Left renal cortex interstitium (tissue), 4 donors: ENCODE results near the gene ASPHD2. TPM values are rescaled to one million over a fixed set of nuclear protein-coding genes. Genes with fewer than 3 reads are reported as not detected.

Experiments used
- DNase-seq, 4 donors: peaks; one replicate each; pipeline ENCODE4 v3.0.0-alpha.2; 2013; ENCODE audit warnings: low read depth in 4 of 4, low spot score in 2 of 4, missing footprints in 1 of 4
- polyA plus RNA-seq, 4 donors: library from polyadenylated mRNA; unstranded; fragments of 120-200 nt; gene quantifications; one replicate each; pipeline ENCODE4 v1.2.1, GENCODE V29; 2013; ENCODE audit not compliant: insufficient read length in 4 of 4

Gene ASPHD2
- polyA plus RNA-seq, 4 donors, result 3.9 to 4.6 (median 4.2) TPM

GRCh38 chr22:26444777-26445176, 15.7 kb downstream of the ASPHD2 start:
- no peak for DNase-seq

GRCh38 chr22:26445577-26446275, 16.7 kb downstream of the ASPHD2 start:
- no peak for DNase-seq

- DNase-seq, result no peak
Observed at GRCh38 chr22:26446808-26447515, 17.9 kb downstream of the ASPHD2 start.

- DNase-seq, result no peak
Observed at GRCh38 chr22:26447584-26448329, 18.7 kb downstream of the ASPHD2 start.

- DNase-seq, result no peak
Observed at GRCh38 chr22:26448334-26448733, 19.3 kb downstream of the ASPHD2 start.

- no peak for DNase-seq
Observed at GRCh38 chr22:26448941-26449340, 19.9 kb downstream of the ASPHD2 start.

- no peak for DNase-seq
Observed at GRCh38 chr22:26450453-26451185, 21.6 kb downstream of the ASPHD2 start.

GRCh38 chr22:26452236-26453016, 23.4 kb downstream of the ASPHD2 start:
- no peak for DNase-seq

GRCh38 chr22:26453216-26453615, 24.2 kb downstream of the ASPHD2 start:
- DNase-seq, result no peak

GRCh38 chr22:26453812-26454500, 24.9 kb downstream of the ASPHD2 start:
- no peak for DNase-seq

GRCh38 chr22:26457661-26458272, 28.7 kb downstream of the ASPHD2 start:
- no peak for DNase-seq

- DNase-seq, result no peak
Observed at GRCh38 chr22:26460202-26460601, 31.1 kb downstream of the ASPHD2 start.

- DNase-seq, result no peak
Observed at GRCh38 chr22:26461188-26461810, 32.2 kb downstream of the ASPHD2 start.

GRCh38 chr22:26462051-26462450, 33.0 kb downstream of the ASPHD2 start:
- no peak for DNase-seq

- DNase-seq, result peak in 1 of 4 donors; percentile 23
Observed at GRCh38 chr22:26462641-26463040, 33.6 kb downstream of the ASPHD2 start.

- DNase-seq, result peak in 3 of 4 donors; percentile 45 to 59 (median 51)
Observed at GRCh38 chr22:26463101-26463661, 34.1 kb downstream of the ASPHD2 start.

GRCh38 chr22:26463688-26464087, 34.6 kb downstream of the ASPHD2 start:
- no peak for DNase-seq

- DNase-seq, result no peak
Observed at GRCh38 chr22:26464312-26464711, 35.3 kb downstream of the ASPHD2 start.
